GM04503 (cell line): ENCODE results near the gene TMEM192.
"Not testable (repeated sequence)": the region's sequence is repeated elsewhere in the genome, so short reads cannot be mapped to it uniquely, and the experiment has no call there.

Experiments
- DNase-seq: peaks from one replicate; pipeline ENCODE4 v3.0.0-alpha.2; 2012; ENCODE audit warnings: low read depth

TMEM192 gene

DNA sequence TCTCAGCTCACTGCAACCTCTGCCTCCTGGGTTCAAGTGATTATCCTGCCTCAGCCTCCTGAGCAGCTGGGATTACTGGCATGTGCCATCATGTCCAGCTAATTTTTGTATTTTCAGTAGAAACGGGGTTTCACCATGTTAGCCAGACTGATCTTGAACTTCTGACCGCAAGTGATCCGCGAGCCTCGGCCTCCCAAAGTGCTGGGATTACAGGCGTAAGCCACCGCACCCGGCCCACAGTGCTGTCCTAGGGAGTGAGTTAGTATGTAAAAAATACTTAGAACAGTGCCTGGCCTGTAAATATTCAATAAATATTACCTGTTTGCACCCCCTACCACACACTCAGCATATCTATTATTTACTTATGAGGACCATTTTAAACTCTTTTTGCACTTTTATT is 20.5 kb downstream of the TMEM192 start:
- DNase-seq, result not testable (repeated sequence)

DNA sequence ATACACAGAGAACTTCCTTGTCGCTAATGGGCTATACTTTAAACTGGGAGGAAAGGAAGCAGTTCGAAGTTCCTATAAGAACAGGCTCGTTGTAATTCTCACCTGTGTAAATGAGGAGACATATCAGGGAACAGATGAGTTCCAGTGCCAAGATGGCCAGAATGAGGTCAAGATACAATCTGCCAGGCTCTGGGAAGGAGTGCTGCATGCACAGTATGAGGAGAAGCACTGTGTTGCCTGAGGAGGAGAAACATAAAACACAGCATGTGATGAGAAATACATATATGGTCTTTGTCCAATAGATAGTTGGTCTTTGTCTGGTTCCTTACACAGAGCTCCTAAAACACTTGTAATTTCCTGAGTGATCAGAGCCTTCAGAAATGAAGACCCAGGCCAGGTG is 24.3 kb downstream of the TMEM192 start:
- no peak for DNase-seq

DNA sequence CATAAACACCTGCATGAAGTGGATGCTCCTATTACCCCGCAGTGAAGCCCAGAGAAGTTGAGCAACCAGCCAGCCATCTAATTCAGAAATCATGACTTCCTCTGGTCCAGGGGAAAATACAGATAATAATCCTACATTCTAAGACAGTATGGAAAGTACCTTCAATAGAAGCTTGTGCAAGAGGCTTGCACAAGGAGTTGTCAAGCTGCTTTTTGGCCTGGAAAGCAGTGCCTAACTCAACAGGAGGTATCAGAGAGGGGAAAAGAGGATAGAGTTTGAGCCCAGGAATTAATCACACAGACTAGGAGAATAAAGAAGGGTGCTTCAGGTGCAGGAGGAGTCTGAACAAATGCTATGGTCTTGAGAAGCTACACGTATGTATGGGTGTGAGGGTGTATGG is 26.7 kb downstream of the TMEM192 start:
- no peak for DNase-seq

DNA sequence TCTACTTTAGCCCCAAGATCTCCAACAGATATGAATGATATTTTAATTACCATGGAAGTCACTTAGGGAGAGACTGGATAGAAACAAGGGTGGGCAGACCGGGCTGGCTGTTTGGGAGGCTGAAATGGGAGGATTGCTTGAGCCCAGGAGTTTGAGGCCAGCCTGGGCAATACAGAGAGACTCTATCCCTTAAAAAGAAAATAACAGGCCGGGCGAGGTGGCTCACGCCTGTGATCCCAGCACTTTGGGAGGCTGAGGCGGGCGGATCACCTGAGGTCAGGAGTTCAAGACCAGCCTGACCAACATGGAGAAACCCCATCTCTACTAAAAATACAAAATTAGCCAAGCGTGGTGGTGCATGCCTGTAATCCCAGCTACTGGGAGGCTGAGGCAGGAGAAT is 27.9 kb downstream of the TMEM192 start:
- DNase-seq, result not testable (repeated sequence)

DNA sequence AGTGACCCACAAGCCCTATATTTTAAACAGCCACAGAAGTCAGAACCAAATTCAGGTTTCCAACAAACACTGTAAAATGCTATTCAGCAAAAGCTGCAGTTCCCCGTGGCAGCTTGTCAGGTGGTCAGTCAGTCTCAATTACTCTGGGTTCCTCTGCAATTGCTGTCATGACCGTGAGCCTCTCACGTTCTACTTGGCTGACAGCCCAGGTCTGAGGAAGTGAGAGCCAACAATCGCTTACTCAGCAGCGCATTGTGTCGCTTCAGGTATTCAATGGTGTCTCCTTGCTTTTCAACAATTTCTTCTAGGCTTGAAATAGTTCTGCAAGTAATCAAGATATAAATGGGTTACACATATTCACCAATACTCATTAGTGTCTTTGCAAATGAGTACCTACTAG is 33.2 kb downstream of the TMEM192 start:
- no peak for DNase-seq

DNA sequence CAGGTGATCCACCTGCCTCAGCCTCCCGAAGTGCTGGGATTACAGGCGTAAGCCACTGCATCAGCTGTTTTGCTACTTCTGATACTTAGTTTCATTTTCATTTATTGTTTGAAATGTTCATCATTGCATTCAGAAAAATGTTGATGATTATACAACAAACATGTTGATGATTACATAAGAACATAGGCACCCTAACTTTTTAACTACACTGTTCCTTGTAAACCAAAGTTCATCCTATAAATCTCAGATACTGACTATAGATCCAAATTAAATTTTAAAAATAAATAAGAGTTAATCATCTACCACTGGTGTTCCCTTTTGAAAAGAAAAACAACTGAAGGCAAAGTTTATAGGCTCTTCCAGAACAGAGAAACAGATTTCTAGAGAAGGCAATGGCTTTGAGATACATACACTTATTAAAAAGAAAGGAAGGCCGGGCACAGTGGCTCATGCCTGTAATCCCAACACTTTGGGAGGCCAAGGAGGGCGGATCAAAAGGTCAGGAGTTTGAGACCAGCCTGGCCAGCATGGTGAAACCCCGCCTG is 35.6 kb downstream of the TMEM192 start:
- no peak for DNase-seq

DNA sequence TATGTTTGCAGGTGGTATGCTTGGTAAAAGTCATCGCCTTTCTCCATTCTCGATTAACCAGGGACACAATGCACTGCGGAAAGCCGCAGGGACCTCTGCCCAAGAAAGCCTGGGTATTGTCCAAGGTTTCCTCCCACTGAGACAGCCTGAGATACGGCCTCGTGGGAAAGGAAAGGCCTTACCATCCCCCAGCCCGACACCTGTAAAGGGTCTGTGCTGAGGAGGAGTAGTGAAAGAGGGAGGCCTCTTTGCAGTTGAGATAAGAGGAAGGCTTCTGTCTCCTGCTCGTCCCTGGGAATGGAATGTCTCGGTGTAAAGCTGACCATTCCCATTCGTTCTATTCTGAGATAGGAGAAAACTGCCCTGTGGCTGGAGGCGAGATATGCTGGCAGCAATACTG is 39.3 kb downstream of the TMEM192 start:
- DNase-seq, result not testable (repeated sequence)

DNA sequence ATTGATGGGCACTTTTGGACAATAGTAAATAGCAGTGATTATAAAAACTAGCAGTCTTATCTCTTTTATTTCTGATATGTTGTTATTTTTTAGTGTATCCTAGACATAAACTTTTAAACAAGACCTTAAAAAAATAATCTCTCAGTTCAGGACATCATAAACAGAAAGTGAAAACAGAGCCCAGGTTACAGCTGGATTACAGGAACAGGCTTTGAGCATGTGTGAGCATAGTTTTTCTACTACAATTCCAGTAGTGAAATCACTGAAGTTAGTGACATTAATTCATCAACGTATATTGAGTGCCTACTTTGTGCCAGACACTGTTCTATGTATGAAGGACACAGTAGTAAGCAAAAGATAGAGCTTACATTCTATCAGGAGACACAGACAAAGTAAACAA is 42.1 kb downstream of the TMEM192 start:
- DNase-seq, result no peak

DNA sequence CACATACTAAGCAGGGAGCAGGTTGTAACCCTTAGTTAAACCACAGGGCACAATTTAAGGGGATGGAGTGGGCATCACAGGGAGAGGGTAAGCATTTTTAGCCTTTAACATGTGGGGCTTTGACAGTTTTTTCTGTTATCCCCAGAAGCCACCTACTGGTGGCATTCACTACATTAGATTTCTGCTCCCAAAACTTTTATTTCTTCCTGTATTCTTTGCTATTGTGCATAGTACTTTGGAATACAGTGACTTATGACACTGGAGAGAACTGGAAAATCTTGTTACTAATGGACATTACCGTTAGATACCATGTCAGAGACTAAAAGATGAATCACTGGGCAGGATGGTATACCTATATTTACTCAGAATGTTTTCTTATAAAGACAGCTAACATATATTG is 51.7 kb downstream of the TMEM192 start:
- no peak for DNase-seq

DNA sequence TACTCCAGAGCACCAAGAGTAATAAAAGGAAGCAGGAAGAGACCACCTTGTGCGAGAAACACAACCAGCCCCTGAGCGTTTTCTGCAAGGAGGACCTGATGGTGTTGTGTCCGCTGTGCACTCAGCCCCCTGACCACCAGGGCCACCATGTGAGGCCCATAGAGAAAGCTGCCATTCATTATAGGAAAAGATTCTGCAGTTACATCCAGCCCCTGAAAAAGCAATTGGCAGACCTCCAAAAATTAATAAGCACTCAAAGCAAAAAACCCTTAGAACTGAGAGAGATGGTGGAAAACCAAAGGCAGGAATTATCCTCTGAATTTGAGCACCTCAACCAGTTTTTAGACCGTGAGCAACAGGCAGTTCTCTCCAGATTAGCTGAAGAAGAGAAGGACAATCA is 53.3 kb downstream of the TMEM192 start:
- no peak for DNase-seq

DNA sequence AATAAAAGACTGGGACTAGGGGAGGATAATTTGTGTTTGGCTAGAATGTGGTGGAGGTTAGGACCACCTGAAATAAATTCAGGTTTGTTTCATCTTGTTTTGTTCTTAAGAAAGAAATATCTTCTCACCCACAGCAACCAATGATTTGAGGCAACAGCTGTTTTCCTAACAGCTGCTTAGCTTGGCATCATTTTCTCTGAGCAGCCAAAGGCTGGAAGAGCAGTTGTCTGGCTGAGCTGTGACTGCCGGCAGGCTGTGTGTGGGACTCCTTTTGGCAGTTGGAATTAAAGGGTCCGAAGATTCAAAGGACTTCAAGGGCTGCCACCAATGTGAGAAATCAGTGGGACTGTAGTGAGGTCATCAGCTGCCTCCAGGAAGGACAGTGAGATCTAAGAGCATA is 54.0 kb downstream of the TMEM192 start:
- DNase-seq, result no peak

DNA sequence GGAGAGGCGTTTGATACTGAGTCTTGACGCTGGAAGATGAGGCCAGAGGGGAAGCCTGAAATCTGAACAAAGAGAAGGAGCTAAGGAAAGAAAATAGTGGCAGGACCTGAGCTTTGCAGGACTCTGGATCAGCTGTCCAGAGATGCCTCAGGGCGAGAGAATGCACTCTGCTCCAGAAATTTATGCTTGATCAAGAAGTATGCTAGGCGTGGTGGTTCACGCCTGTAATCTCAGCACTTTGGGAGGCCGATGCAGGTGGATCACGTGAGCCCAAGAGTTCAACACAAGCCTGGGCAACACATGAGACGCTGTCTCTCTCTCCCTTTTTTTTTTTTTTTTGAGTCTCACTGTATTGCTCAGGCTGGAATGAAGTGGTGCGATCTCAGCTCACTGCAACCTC is 57.1 kb downstream of the TMEM192 start:
- no peak for DNase-seq

DNA sequence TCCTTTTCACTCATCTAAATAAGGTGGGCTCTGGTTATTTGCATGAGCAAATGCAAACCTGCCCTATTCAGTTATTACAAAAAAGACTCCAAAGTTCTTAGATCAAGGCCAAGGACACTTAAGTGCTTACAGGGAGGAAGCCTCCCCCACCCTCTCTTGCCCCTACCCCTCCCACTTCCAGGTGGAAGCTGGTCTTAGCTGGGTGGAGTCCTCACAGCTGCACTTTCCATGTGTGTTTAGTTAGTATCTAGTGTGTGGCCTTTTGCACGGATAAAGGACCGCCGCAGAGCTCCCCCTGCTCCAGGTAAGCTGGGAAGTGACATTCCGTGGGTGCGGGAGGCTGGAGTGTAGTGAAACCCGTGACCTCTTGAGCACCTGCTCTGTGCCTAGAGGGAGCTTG is 59.0 kb downstream of the TMEM192 start, which contains the start of gene TRIM75:
TSS of gene TRIM75 (plus strand) at position 222 of the 400 bp plus-strand sequence. CDS start 5,282 bp downstream, outside the sequence.
- DNase-seq, result no peak

DNA sequence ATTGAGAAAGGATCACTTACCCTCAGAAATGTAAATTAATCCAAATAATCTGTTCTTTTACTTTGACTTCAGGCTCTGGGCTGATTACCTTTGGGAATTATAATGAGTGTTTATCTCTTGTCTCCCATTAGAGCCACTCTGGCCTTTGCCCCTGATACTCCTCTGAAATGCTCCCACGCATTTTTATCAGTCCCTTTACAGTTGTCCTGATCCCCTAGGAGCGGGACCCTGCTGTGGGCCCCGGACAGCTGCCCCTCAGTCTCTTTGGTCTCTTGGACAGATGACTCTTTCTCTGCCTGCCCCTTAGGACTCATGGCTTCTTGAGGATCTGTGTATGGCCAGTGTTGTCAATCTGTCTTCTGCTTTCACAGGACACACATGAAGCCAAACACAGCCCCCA is 60.0 kb downstream of the TMEM192 start:
- DNase-seq, result no peak

DNA sequence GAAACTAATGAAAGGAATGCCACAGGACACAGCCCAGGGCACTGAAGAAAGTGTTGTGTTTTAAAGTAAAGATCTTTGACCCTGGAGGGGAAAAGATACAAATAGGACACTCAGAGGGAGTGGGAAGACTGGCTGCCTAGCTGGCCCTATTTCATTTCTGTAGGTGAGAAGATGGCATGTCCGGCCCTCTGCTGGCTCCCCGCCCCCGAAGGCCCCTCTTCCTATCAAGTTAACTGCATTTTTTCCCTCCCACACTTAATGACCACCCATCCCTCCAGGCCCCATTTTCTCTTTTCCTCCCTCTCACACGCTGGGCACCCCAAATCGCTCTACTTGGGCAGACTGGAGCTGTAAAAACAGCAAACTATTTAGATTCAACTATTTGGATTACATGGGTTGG is 64.5 kb downstream of the TMEM192 start:
- no peak for DNase-seq

DNA sequence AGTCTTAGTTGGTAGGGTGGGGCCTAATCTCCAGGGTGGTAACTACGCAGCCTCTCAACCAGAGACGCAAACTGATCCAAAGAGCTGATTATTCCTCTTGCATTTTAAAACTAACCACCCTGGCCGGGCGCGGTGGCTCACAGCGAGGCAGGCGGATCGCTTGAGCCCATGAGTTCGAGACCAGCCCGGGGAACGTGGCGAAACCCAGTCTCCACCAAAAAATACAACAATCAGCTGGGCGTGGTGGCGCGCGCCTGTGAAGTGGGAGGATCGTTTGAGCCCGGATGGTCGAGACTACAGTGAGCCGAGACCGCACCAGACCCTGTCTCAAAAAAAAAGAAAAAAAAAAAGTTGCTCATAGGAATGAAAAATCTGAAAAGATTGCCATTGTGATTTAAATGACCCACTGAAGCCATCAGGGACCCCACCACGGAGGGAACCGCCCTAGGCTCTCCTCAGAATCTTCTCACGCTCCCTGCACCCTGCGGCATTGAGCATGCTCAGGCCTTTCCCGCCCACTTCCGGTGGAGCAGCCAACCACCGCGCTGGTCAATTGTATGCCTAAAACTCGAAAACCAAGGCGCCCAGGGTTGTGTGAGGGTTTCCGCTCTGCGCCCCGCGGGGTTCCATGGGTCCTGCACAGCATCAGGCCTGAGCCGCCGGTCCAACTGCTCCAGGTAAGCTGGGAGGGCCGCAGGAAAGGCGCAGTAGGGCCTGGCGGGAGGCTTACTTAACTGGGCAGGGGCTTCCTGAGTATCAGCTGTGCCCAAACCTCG is 81.0 kb downstream of the TMEM192 start, which contains the start of gene TRIM60:
TSS of gene TRIM60 (plus strand) at position 564 of the 776 bp plus-strand sequence. CDS start 8,074 bp downstream, outside the sequence.
- no peak for DNase-seq

DNA sequence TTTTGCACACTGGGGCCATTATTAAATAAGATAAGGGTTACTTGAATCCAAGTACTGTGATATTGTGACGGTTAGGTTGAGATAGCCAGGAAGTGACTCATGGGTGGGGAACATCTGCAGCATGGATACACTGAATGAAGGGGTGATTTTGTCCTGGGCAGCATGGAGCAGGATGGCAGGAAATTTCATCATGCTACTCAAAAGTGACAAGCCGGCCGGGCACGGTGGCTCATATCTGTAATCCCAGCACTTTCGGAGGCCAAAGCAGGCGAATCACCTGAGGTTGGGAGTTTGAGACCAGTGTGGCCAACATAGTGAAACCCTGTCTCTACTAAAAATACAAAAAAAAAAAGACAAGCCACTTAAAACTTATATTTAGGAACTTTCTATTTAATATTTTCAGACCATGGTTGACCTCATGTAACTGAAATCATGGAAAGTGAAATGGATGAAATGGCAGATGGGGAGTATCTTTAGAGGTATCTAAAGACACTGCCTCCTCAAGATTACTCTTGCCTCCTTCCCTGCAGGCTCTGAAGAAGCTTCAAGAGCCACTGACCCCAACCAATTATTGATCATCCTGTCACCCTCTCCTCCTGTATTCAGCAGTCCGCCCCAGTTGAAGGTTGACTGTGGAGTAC is 84.8 kb downstream of the TMEM192 start:
- no peak for DNase-seq

DNA sequence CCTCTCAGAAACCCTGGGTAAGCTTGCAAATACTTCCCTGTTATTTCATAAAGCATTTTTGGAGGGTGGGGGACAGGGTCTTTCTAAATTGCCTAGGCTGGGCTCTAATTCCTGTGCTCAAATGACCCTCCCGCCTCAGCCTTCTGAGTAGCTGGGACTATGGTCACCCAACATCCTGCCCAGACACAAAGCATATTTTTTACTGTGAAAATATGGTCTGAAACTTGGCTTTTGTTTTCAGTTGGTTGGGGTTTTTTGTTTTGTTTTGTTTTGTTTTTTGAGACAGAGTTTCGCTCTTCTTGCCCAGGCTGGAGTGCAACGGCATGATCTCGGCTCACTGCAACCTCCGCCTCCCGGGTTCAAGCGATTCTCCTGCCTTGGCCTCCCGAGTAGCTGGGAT is 86.9 kb downstream of the TMEM192 start:
- not testable (repeated sequence) for DNase-seq
